HG03469 (cell line): ENCODE measurements around the gene SERPINA10.
"Not testable (repeated sequence)": the region's sequence is repeated elsewhere in the genome, so short reads cannot be mapped to it uniquely, and the experiment has no call there.

Experiments
- ATAC-seq: cut with Tn5 transposase; IDR thresholded peaks from one replicate; pipeline ENCODE4 v1.9.1; 2021; ENCODE audit warnings: mild to moderate bottlenecking, moderate library complexity, moderate number of reproducible peaks; ENCODE audit not compliant: unreplicated experiment

Gene SERPINA10

GRCh38 chr14:94288610-94289465 is 4.2 kb downstream of the SERPINA10 start:
- no peak for ATAC-seq

- no peak for ATAC-seq
Observed at GRCh38 chr14:94285158-94285557, 7.9 kb downstream of the SERPINA10 start.

- ATAC-seq = no peak
Observed at GRCh38 chr14:94284221-94284620, 8.8 kb downstream of the SERPINA10 start.

GRCh38 chr14:94282991-94283723 is 9.9 kb downstream of the SERPINA10 start:
- no peak for ATAC-seq

GRCh38 chr14:94278731-94279130 is 14.3 kb downstream of the SERPINA10 start:
- no peak for ATAC-seq

- not testable (repeated sequence) for ATAC-seq
Observed at GRCh38 chr14:94276898-94277561, 16.0 kb downstream of the SERPINA10 start.

GRCh38 chr14:94269156-94269555 is 23.9 kb downstream of the SERPINA10 start:
- no peak for ATAC-seq

- not testable (repeated sequence) for ATAC-seq
Observed at GRCh38 chr14:94268582-94268981, 24.5 kb downstream of the SERPINA10 start.

- ATAC-seq = no peak
Observed at GRCh38 chr14:94267352-94267751, 25.7 kb downstream of the SERPINA10 start.

GRCh38 chr14:94264195-94264594 is 28.9 kb downstream of the SERPINA10 start:
- not testable (repeated sequence) for ATAC-seq

GRCh38 chr14:94244182-94244581 is 48.9 kb downstream of the SERPINA10 start:
- no peak for ATAC-seq

GRCh38 chr14:94239406-94239805 is 53.7 kb downstream of the SERPINA10 start:
- ATAC-seq = no peak

- ATAC-seq = no peak
Observed at GRCh38 chr14:94237983-94238382, 55.1 kb downstream of the SERPINA10 start.

GRCh38 chr14:94237046-94237445 is 56.0 kb downstream of the SERPINA10 start:
- no peak for ATAC-seq
